Stimulated activated CD4-positive, alpha-beta T cell treated with anti-CD3 and anti-CD28 coated beads, Interleukin-4, amount 100 ng/mL, for 24 hours (primary cell): ENCODE measurements around the gene ADARB1.
A peak's percentile ranks its signal among the peaks of the same experiment; 100 is the strongest.
"Not testable (repeated sequence)": the region's sequence is repeated elsewhere in the genome, so short reads cannot be mapped to it uniquely, and the experiment has no call there.

Source experiments
- DNase-seq: peaks from one replicate; pipeline ENCODE4 v3.0.0-alpha.2; 2020

The ADARB1 gene

DNA sequence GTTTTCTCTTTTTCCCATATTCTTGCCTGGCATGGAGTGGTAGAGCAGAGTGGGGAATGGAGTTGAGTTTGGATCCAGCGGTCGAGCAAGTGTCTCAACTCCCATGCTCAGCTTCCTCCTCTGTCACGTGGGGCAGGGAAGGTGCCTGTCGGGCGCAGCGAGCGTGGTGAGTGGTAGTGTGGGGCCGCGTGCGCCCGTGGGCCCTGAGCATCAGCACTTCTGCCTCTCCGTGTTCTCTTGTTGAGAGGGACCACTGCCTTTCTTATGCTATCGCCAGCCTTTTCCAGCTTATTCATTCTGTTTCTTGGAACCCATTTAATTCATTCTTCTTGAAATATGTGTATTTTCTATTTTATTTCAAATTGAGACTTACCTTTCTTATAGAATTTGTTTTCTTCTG is 65.1 kb downstream of the ADARB1 start:
- no peak for DNase-seq

GRCh38 chr21:45140346-45140940 is 66.1 kb downstream of the ADARB1 start:
- peak; percentile 56 for DNase-seq

GRCh38 chr21:45140944-45141343 is 66.6 kb downstream of the ADARB1 start:
- not testable (repeated sequence) for DNase-seq

- no peak for DNase-seq
Observed at GRCh38 chr21:45141507-45141906, 67.1 kb downstream of the ADARB1 start.

DNA sequence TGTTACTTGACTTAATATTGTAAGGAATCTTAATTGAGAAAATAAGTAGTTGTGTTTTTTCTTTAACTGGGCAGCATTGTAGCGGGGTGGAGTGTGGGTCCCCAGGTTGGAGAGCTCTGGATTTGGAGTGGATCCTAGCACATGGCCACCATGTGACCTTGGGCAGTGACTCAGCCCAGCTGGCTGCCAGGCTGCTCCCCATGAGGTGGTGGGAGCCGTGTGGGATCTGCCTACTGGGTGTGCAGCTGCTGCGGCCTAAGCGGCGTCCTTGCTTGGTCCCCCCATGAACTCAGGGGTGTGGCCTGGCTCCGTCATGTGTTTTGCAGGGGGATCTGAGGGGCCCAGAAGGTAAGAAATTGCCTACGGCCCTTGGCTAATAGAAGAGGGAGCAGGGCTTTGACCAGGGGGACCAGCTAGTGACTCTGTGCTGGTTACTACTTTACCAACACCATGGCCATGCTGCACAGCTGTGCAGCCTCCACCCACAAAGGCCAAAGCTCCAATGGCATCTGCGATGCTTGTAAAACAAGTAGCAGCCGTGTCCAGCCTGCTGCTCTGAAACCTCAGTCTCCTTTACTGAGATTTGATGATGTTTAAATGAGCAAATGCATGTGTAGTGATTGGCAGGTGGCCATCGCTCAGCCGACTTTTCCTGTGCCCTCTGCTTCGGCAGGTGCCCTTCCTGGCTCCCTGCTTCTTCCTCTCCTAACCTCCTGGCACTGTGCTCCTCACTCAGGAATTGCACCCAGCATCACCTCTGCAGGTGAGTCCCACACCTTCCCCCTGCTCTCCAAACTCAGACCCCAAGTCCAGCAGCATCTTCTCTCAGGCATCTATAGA is 68.3 kb downstream of the ADARB1 start:
- DNase-seq = no peak

DNA sequence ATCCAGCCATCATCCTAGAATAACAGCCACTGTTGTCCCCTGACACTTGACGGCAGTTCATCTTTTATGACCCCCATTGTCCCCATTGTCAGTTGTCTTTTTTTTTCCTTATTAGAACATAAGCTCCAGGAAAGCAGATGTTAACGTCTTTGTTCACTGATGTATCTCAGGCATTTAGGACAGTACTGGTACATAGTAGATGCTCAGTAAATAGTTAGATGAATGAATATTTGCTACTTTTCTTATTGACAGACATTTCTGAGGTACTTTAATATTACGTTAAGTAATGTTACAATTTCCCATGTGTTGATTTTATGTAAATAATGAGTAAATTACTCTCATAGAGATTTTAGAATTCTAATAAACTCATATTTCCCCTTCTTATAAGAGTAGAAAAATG is 69.5 kb downstream of the ADARB1 start:
- DNase-seq = no peak

DNA sequence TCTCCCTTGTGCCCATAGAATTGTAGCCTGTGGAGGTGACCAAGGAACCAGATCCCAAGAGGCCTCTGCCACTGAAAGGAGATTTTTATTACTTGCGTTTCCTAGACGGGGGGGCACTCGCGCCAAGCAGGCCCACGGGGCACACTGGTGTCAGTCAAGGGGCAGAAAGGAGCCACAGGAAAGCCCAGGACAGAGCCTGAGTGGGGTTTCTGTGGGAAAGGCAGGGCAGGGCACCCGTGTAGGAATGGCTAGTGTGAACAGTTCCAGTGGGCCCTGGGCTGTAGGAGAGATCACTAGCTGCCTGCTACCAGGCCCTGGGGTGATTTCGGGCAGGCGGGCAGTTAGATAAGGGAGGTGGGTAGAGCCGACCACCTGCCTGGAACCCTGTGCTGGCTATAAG is 70.8 kb downstream of the ADARB1 start:
- no peak for DNase-seq

GRCh38 chr21:45145846-45146245 is 71.5 kb downstream of the ADARB1 start:
- not testable (repeated sequence) for DNase-seq

GRCh38 chr21:45146306-45146705 is 71.9 kb downstream of the ADARB1 start:
- no peak for DNase-seq

DNA sequence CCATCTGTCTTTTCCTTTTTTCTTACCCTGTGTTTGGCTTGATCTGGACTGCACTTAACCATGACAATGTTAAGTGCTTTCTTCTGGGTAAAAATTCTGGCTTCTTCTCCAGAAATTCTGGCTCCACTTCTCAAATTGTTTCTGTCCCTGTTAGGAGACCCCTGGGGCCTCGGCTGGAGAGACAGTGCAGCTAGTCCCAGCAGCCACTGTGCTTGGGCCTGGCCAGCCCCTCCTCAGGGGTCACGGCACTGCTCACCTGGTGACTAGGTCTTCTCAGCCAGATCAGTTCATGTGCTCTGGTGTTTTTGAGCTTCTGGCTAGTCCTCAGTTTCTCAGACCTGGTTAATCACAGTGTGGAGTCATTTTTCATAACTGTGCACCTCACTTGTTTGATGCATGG is 72.4 kb downstream of the ADARB1 start:
- no peak for DNase-seq

DNA sequence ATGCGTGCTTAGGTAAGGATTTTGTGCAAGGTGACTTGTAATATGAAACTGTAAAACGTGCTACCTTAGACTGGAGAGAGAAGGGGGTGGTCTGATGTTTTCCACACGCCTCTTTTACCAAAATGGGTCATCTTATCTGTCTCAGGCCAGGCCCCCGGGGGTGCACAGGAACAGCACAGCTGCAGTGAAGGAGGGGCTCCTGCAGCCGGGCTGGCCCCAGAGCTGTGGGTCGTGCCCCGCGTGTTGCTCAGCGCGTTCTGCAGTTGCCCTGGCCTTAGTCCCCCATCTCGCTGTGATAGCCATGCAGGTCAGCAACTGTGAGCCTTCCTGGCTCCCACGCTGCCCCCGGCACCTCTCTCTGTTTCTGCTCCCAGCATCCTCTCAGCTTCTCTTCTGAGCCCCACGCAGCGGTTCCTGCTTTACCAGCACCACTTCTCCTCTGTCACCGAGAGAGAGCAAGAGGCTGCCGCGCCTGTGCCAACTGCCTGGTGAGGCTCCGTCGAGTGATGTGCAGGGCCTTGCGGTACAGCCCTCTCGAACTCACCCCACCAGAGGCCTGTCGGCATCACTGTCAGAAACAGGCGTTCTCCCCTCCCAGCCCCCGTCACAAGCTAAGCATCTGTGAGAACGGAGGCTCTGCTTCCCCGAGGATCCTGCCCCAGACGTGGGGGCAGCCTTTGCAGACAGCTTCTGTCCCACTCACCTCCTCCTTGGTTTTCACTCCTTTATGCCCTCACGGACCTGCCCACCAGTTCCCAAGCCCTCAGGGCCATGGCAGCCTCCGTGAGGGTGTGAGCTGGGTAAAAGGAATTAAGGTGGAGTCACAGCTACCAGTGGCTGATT is 73.3 kb downstream of the ADARB1 start:
- no peak for DNase-seq

DNA sequence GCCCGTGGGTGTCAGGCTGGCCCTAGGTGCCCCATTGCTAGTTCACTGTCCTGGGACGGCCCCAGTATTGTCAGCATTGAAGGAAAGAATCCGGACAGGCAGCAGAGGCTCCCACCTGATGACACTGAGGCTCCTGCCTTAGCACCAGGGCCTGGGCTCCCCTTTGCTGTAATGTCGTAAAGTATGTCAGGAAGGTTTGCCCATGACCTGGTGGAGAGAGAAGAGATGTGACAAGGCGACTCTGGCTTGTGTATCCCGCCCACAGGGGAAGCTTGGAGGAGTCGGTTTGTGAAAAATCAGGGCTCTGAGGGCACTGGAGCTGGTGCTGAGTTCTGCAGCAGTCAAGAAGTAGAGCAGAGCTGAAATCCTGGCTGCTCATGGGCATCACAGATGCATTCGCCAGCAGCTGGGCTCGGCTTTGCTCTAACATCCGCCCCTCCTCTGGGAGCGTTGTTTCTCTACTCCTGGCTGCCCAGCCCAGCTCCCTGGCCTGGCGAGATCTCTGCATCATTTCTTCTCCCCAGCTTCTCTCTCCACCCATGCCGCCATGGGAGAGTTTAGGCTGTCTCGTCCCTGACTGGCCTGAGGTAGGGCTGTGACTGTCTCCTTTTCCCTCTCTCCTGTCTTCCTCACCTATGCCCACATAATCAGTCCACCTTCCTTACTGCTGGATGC is 74.1 kb downstream of the ADARB1 start:
- DNase-seq = no peak

- DNase-seq = no peak
Observed at GRCh38 chr21:45149021-45149420, 74.6 kb downstream of the ADARB1 start.

DNA sequence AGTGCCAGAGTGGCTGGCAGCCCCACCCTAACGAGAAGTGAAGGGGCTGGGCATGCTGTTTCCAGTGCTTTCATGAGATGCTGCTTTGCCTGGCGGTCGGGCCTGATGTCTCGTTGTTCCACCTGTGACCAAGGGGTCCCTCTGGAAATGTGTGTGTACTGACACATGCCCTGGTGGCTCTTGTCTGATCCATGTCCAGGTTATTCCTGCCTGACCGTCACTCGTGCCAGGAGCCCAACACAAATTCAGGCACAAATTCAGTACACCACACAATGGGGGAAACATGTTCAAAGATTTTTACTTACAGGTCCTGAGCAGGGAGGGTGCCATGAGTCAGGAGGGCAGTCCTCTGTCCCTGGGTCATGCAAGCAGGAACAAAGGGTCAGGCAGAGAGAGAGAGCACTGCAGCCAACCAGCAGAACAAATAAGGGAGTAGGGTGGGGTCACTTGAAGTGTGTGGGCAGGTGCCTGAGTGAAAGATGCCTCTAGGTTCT is 76.3 kb downstream of the ADARB1 start:
- no peak for DNase-seq

DNA sequence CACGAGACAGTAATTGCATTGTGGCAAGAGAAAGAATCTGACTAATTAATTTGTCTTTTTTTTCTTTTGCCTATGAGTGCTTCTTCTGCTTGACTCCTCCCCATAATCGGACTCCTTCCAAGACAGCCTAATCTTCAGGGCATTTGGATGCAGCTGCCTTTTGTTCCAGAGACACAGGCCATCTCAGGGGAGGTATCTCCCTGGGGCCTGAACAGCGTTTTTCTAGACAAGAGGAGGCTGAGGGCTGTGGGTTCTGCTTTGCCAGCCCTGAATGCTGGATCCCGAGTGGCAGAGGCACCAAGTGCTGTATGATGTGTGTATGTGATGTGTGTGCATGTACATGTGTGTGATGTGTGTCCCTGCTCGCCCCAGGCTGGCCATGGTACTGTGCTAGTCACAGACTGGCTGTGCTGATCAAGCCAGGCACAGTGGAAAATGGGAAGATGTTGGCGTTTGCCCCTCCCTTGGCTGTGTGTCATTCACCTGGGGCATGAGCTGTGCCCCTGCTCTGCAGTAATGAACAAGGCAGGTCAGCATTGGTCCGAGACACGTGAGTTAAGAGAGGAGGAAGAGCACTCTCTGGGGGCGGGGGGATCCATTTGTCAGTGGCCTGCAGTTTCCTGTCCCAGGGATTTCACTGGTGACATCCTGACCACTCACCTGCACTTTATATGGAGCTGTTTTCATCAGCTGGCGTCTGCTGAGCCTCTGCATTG is 77.2 kb downstream of the ADARB1 start:
- DNase-seq = no peak

DNA sequence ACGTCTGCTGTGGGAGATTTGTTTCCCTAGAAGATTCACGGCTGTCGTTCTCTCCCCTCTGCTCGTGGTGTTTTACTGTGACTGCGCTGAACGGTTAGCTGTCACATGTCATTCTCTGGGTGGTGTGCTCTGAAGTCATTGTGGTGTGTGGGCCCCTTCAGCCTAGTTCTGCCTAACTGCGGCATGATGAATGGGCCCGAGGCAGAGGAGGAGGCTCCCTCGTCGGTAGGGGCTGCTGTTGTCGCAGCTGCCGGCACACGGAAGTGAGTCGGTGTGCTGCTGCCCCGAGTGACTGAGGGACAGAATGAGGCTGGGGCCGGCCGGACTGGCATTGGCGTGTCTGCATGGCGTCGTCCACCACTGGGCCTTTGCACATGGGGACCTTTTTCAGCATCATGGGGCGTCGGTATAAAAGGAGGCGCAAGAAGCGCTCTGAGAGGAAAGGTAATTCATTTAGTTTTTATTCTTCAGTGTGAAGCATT is 77.9 kb downstream of the ADARB1 start:
- DNase-seq = peak; percentile 71

DNA sequence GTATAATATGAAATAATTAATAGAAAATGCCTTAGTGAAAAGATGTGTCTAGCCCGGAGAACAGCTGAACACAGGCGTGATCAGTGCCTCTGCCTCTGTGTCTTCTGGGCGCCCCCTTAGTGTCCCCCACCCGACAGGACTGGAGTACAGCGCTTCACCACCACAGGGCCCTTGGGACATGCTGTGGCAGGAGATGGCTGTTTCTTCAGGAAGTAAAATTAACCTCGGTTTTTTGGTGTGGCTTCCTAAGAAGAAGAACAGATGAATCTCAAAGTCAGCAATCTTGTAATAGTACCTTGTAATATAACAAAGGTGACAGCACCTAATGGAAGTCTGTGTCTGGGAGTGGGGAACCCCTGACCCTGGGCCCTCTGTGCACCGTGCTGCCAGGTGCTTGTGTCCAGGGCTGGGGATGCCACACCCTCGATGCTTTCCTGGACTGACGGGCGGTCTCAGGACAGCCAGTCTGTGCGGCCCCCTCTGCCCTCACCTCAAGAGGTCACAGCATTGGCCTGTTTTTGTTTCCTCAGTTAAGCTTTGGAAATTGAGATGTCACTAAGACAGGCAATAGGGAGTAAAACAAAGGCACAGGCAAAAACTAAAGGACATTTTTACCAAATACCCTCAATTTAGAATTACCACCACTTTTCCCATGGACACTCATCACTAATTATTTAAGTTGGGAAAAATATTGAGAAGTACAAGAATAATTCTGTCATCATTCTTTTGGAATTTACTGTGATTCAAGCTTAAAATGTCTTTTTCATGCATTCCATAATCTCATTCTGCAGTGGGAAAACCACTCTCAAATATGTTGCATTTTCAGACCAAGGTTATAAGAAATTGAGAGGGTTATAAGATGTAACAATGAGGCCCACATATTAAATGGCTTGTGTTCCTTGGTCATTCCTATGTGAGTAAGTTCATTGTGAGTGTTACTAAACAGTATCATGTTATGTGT is 79.3 kb downstream of the ADARB1 start:
- no peak for DNase-seq

GRCh38 chr21:45154511-45155508 is 80.4 kb downstream of the ADARB1 start:
- peak; percentile 33 for DNase-seq

DNA sequence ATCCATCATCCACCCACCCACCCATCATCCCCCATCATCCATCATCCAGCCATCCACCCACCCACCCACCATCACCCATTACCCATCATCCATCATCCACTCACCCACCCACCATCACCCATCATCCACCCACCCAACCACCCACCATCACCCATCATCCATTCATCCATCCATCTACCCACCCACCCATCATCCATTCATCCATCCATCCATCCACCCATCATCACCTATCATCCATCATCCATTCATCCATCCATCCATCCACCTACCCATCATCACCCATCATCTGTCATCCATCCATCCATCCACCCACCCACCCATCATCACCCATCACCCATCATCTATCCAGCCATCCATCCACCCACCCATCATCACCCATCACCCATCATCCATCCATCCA is 81.5 kb downstream of the ADARB1 start:
- DNase-seq = no peak

DNA sequence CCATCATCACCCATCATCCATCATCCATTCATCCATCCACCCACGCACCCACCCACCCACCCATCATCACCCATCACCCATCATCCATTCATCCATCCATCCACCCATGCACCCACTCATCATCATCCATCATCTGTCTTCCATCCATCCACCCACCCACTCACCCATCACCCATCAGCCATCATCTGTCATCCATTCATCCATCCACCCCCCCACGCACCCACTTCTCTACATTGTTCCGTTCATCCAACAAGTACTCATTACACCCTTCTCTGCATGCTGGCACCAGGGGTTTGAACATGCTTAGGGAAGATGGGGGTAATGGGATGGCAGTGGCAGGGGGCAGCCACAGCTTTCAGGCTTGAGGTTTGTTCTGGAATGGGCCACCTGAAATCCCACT is 82.1 kb downstream of the ADARB1 start:
- DNase-seq = no peak
